H9 (cell line): ENCODE results near the gene CHORDC1. TPM values are rescaled to one million over a fixed set of nuclear protein-coding genes. Genes with fewer than 3 reads are reported as not detected.

Experiments
- DNase-seq: peaks from one replicate; pipeline ENCODE4 v3.0.0-alpha.2; 2017
- H2AFZ ChIP-seq: one replicate; pipeline ENCODE4 v1.6.1; 2013; ENCODE audit warnings: mild to moderate bottlenecking, low read length, control low read depth, moderate library complexity
- H2AK5ac ChIP-seq: 2 replicates; pipeline ENCODE4 v1.6.1; 2013; ENCODE audit warnings: low read length, control low read depth, mixed read lengths; ENCODE audit not compliant: insufficient read length
- H2BK120ac ChIP-seq: one replicate; pipeline ENCODE4 v1.6.1; 2013; ENCODE audit warnings: low read depth, mild to moderate bottlenecking, low read length, control low read depth, inconsistent platforms; ENCODE audit not compliant: poor library complexity, severe bottlenecking
- H2BK12ac ChIP-seq: 2 replicates; pipeline ENCODE4 v1.6.1; 2013; ENCODE audit warnings: low read length, control low read depth, mixed read lengths, low read depth; ENCODE audit not compliant: insufficient read length
- H2BK15ac ChIP-seq: 2 replicates; pipeline ENCODE4 v1.6.1; 2013; ENCODE audit warnings: low read depth, low read length, control low read depth
- H2BK20ac ChIP-seq: one replicate; pipeline ENCODE4 v1.6.1; 2013; ENCODE audit warnings: low read depth, mild to moderate bottlenecking, low read length, control low read depth, inconsistent platforms; ENCODE audit not compliant: poor library complexity, severe bottlenecking
- H2BK5ac ChIP-seq: 2 replicates; pipeline ENCODE4 v1.6.1; 2013; ENCODE audit warnings: low read length, control low read depth, mixed read lengths; ENCODE audit not compliant: insufficient read length
- H3K14ac ChIP-seq: 2 replicates; pipeline ENCODE4 v1.6.1; 2013; ENCODE audit warnings: low read length, control low read depth; ENCODE audit not compliant: insufficient read depth
- H3K18ac ChIP-seq: 2 replicates; pipeline ENCODE4 v1.6.1; 2013; ENCODE audit warnings: low read depth, mild to moderate bottlenecking, mixed read lengths, low read length, control low read depth; ENCODE audit not compliant: insufficient read length
- H3K23ac ChIP-seq: 2 replicates; pipeline ENCODE4 v1.6.1; 2013; ENCODE audit warnings: low read length, control low read depth, mixed read lengths, low read depth; ENCODE audit not compliant: insufficient read length
- H3K23me2 ChIP-seq: 2 replicates; pipeline ENCODE4 v1.6.1; 2013; ENCODE audit warnings: low read depth, mild to moderate bottlenecking, mixed read lengths, low read length, control low read depth; ENCODE audit not compliant: insufficient read length, poor library complexity, severe bottlenecking
- H3K27ac ChIP-seq: 2 replicates; pipeline ENCODE4 v1.5.1; 2013; ENCODE audit warnings: low read length, control low read depth, mixed read lengths, low read depth; ENCODE audit not compliant: insufficient read length
- H3K27me3 ChIP-seq: 2 replicates; pipeline ENCODE4 v1.6.1; 2013; ENCODE audit warnings: low read length, control low read depth, inconsistent platforms; ENCODE audit not compliant: insufficient read depth
- H3K4ac ChIP-seq: 2 replicates; pipeline ENCODE4 v1.6.1; 2013; ENCODE audit warnings: low read depth, mild to moderate bottlenecking, control low read depth, inconsistent platforms, low read length, moderate library complexity
- H3K4me1 ChIP-seq: 2 replicates; pipeline ENCODE4 v1.6.1; 2013; ENCODE audit warnings: low read length, control low read depth, inconsistent platforms; ENCODE audit not compliant: insufficient read depth
- H3K4me2 ChIP-seq: 2 replicates; pipeline ENCODE4 v1.6.1; 2013; ENCODE audit warnings: low read length, control low read depth, mixed read lengths; ENCODE audit not compliant: insufficient read length, insufficient read depth
- H3K56ac ChIP-seq: 2 replicates; pipeline ENCODE4 v1.6.1; 2013; ENCODE audit warnings: low read depth, mild to moderate bottlenecking, mixed read lengths, low read length, control low read depth; ENCODE audit not compliant: insufficient read length
- H3K79me1 ChIP-seq: 2 replicates; pipeline ENCODE4 v1.6.1; 2013; ENCODE audit warnings: low read depth, mild to moderate bottlenecking, moderate library complexity, low read length, control low read depth, inconsistent platforms; ENCODE audit not compliant: insufficient read depth, poor library complexity, severe bottlenecking
- H3K79me2 ChIP-seq: 2 replicates; pipeline ENCODE4 v1.6.1; 2013; ENCODE audit warnings: low read length, control low read depth, inconsistent platforms; ENCODE audit not compliant: insufficient read depth
- H3K9ac ChIP-seq: 2 replicates; pipeline ENCODE4 v1.6.1; 2013; ENCODE audit warnings: low read length, control low read depth, mixed read lengths; ENCODE audit not compliant: insufficient read length; ENCODE audit errors: extremely low read depth
- H3K9me3 ChIP-seq: one replicate; pipeline ENCODE4 v1.6.1; 2013; ENCODE audit warnings: low read depth, low read length, inconsistent platforms; ENCODE audit not compliant: control insufficient read depth
- H3T11ph ChIP-seq: one replicate; pipeline ENCODE4 v1.6.1; 2013; ENCODE audit warnings: mild to moderate bottlenecking, low read length, control low read depth, inconsistent platforms
- H4K20me1 ChIP-seq: one replicate; pipeline ENCODE4 v1.6.1; 2013; ENCODE audit not compliant: control insufficient read depth, insufficient read length, insufficient read depth
- H4K5ac ChIP-seq: 2 replicates; pipeline ENCODE4 v1.6.1; 2013; ENCODE audit warnings: low read depth, mild to moderate bottlenecking, mixed read lengths, low read length, control low read depth; ENCODE audit not compliant: insufficient read length
- H4K8ac ChIP-seq: replicated peaks from 2 replicates; pipeline ENCODE4 v1.6.1; 2013; ENCODE audit warnings: low read length, control low read depth, mixed read lengths, low read depth; ENCODE audit not compliant: insufficient read length
- H4K91ac ChIP-seq: 2 replicates; pipeline ENCODE4 v1.6.1; 2013; ENCODE audit warnings: low read depth, mild to moderate bottlenecking, moderate library complexity, mixed read lengths, low read length, control low read depth; ENCODE audit not compliant: insufficient read length
- H3K27ac Mint-ChIP-seq, 3 experiments: 2 replicates in 2 of 3; 3 replicates in 1 of 3; pipeline ENCODE4 v1.8.0; 2020 to 2021; ENCODE audit warnings: mixed read lengths in 3 of 3, mild to moderate bottlenecking in 1 of 3, moderate library complexity in 1 of 3
- H3K27me3 Mint-ChIP-seq: 2 replicates; pipeline ENCODE4 v1.8.0; 2021; ENCODE audit warnings: low read depth, mild to moderate bottlenecking, moderate library complexity, mixed read lengths
- H3K36me3 Mint-ChIP-seq, 3 experiments: 2 replicates in 2 of 3; 3 replicates in 1 of 3; pipeline ENCODE4 v1.8.0; 2020 to 2021; ENCODE audit warnings: low read depth in 3 of 3, mixed read lengths in 3 of 3; ENCODE audit not compliant: insufficient read depth in 1 of 3
- H3K4me1 Mint-ChIP-seq, 2 experiments: 2 replicates each; pipeline ENCODE4 v1.8.0; 2020; ENCODE audit warnings: mixed read lengths in 2 of 2
- H3K4me3 Mint-ChIP-seq, 2 experiments: 2 replicates in 1 of 2; 3 replicates in 1 of 2; pipeline ENCODE4 v1.8.0; 2020 to 2021; ENCODE audit warnings: mild to moderate bottlenecking in 2 of 2, mixed read lengths in 2 of 2, moderate library complexity in 1 of 2
- H3K9me3 Mint-ChIP-seq, 2 experiments: 2 replicates in 1 of 2; 3 replicates in 1 of 2; pipeline ENCODE4 v1.8.0; 2020; ENCODE audit warnings: mild to moderate bottlenecking in 2 of 2, mixed read lengths in 2 of 2, moderate library complexity in 1 of 2
- CTCF ChIP-seq: fragments of 200-600 bp; sonication (generic); conservative IDR thresholded peaks from 3 replicates; pipeline ENCODE4 v1.8.0; 2021; ENCODE audit warnings: antibody characterized with exemption, mild to moderate bottlenecking
- WGBS: extraction: QIAGEN DNeasy Blood & Tissue Kit; methylation state at CpG from one replicate; pipeline ENCODE4 v1.1.7; 2013; ENCODE audit warnings: missing lambda C conversion rate, low lambda C conversion rate, mixed read lengths; ENCODE audit not compliant: insufficient read length; ENCODE audit errors: extremely low coverage; 5-methylcytosine and 5-hydroxymethylcytosine counted together
- total RNA-seq: library from RNA; stranded (reverse); gene quantifications from 2 replicates; pipeline ENCODE4 v1.2.1, GENCODE V29; 2021

The CHORDC1 gene
- total RNA-seq, 1 experiment from 2014 or later: 77.7 TPM

DNA sequence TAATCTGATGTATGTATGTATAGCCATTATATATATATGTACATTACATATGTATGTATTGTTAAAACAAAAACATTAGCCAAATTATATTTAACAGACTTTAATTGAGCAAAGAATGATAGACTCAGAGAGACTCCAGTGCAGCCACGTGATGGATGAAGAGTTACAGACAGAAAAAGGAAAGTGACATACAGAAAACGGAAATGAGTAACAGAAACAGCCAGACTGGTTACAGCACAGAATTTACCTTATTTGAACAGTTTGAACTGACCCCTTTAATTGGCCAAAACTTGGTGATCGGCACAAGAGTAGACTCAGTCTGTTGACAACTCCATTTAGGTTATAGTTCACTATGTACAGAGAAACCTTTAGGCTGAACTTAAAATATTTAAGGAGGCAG, 35.0 kb downstream of the CHORDC1 start:
- no peak for TF ChIP-seq CTCF
- H2BK20ac ChIP-seq: no peak overlapping the region
- no peak overlapping the region for H2BK12ac ChIP-seq
- H3K79me2 ChIP-seq: no peaks in the 10 kb centered on the region
- peaks cover 5 to 15% (median 6%) of the 10 kb centered on the region in 3 experiments for H3K36me3 Mint-ChIP-seq
- H3K4me1 ChIP-seq: peaks cover 2% of the 10 kb centered on the region; the same call in 1 of the 2 replicates
- H3K9me3 Mint-ChIP-seq: no peaks in the 10 kb centered on the region
- H3K23me2 ChIP-seq: no peaks in the 10 kb centered on the region
- H3K9ac ChIP-seq: no peak overlapping the region
- no peak for DNase-seq
- no CpG with 5 or more reads among the region's 3 CpGs for WGBS
- H3K4me2 ChIP-seq: no peak overlapping the region
- no peak overlapping the region for H3K14ac ChIP-seq
- H4K5ac ChIP-seq: no peak overlapping the region
- no peaks in the 10 kb centered on the region for H3K9me3 ChIP-seq
- H3K27me3 ChIP-seq: no peaks in the 10 kb centered on the region
- no peak overlapping the region for H3K4ac ChIP-seq
- H3K4me3 Mint-ChIP-seq: no peak overlapping the region
- no peak overlapping the region for H2BK120ac ChIP-seq
- no peak overlapping the region for H3T11ph ChIP-seq
- H3K23ac ChIP-seq: no peak overlapping the region
- H4K8ac ChIP-seq: no peak overlapping the region
- H4K20me1 ChIP-seq: no peaks in the 10 kb centered on the region
- no peaks in the 10 kb centered on the region for H3K79me1 ChIP-seq
- no peak overlapping the region for H3K27ac Mint-ChIP-seq
- H2BK5ac ChIP-seq: no peak overlapping the region
- no peak overlapping the region for H4K91ac ChIP-seq
- H3K56ac ChIP-seq: no peak overlapping the region
- no peak overlapping the region for H3K18ac ChIP-seq
- H2AFZ ChIP-seq: no peak overlapping the region
- H3K27ac ChIP-seq: no peak overlapping the region
- H3K27me3 Mint-ChIP-seq: no peaks in the 10 kb centered on the region
- H2BK15ac ChIP-seq: no peak overlapping the region
- H3K4me1 Mint-ChIP-seq: peaks cover 5 to 8% of the 10 kb centered on the region in 2 experiments
- no peak overlapping the region for H2AK5ac ChIP-seq
